ENCODE data around the gene HSF5.

Gene HSF5

DNA sequence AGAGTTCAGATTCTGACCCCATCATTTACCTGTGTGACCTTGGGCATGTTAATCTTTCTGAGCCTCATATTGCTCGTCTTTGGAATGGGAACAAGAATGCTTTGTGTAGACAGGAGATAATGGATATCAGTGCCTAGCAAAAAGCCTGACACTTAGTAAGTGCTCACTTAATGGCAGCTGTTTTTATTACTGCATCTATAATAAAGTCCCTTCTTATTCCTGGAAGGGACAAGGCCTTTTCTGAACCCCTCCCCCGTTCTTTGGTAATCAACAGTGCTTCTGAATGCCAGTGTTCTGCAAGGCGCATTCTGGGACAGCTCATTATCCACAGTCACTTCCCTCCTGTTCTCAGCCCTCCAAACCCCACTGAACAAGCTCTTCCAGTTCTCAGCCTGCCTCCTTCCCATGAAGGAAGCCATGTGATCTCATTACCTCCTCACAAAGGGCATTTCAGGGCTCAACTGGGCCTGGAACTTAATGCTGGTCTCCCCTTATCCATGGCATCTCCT, 111.1 kb downstream of the HSF5 start:
- Histone ChIP-seq H3K36me3 (ENCODE audit: control insufficient read depth in 1 of 2, insufficient read depth in 2 of 2, low read depth in 1 of 2, low read length in 2 of 2) (no peaks in the 10 kb centered on the region), H2BK120ac (ENCODE audit: low read depth, low read length) (no peak overlapping the region), H3K23ac (ENCODE audit: low read length in 2 of 2) (no peak overlapping the region), H3K79me1 (replicated peaks; ENCODE audit: low read length, poor library complexity, severe bottlenecking) (no peaks in the 10 kb centered on the region), H4K91ac (ENCODE audit: low read length) (no peak overlapping the region), H2AK5ac (ENCODE audit: low read length, severe bottlenecking) (no peak overlapping the region), H3K4me3 (ENCODE audit: insufficient read depth in 1 of 2, low read depth in 1 of 2, low read length in 2 of 2) (no peak overlapping the region), H3K4me1 (ENCODE audit: control insufficient read depth, insufficient read depth, low read depth, low read length) (peaks cover 5% of the 10 kb centered on the region), H2BK5ac (ENCODE audit: low read depth, low read length, poor library complexity, severe bottlenecking) (no peak overlapping the region), H3K4me2 (ENCODE audit: low read length, poor library complexity, severe bottlenecking) (no peak overlapping the region), H2BK15ac (ENCODE audit: low read depth, poor library complexity, severe bottlenecking) (no peak overlapping the region), H3K14ac (ENCODE audit: low read length in 2 of 2) (no peak overlapping the region), H3K4ac (ENCODE audit: low read depth in 1 of 2, low read length in 2 of 2) (no peak overlapping the region), H2BK12ac (ENCODE audit: low read length in 2 of 2) (no peak overlapping the region), H3K27ac (ENCODE audit: low read length, poor library complexity, severe bottlenecking) (no peak overlapping the region), H3K9me3 (ENCODE audit: control insufficient read depth, low read length) (no peaks in the 10 kb centered on the region), H3K27me3 (ENCODE audit: control insufficient read depth in 1 of 2, insufficient read depth in 1 of 2, low read length in 2 of 2) (peaks cover 8 to 16% of the 10 kb centered on the region in 2 experiments), H3K9ac (ENCODE audit: low read length) (no peak overlapping the region), H2AFZ (ENCODE audit: low read depth, low read length) (no peak overlapping the region), H3K18ac (ENCODE audit: low read depth in 1 of 2, low read length in 2 of 2) (no peak overlapping the region), H4K8ac (ENCODE audit: low read length) (no peak overlapping the region)
- no peak for DNase-seq
- WGBS, result 78% methylated on average over 3 of the region's 3 CpGs

DNA sequence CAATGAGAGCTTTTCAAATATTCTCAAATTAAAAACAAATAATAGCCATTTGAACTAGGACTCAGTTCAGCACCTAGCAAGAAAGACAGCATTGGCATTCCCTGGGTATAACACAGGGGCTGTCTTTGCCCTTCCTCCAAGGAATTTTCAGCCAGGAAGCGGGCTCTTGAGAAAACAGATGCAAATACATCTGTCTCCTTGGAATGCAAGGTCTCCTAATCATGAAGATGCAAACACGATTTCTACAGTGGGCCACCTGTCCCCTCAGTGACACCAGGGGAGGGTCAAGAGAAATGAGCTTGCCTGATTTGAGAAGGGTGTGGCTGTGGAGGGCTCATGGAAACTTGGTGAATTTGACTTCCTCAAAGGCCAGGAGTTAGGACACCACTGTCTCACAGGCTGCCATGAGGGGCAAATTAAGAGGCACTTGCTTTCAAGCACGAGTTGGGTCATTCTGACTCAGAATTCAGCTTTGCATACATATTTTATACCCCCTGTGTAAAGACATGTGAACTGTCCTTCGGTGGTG, 111.7 kb downstream of the HSF5 start:
- H3K27me3 ChIP-seq (ENCODE audit: control insufficient read depth in 1 of 2, insufficient read depth in 1 of 2, low read length in 2 of 2), result peaks cover 14 to 16% of the 10 kb centered on the region in 2 experiments
- no peak overlapping the region for H2BK5ac ChIP-seq (ENCODE audit: low read depth, low read length, poor library complexity, severe bottlenecking)
- H4K8ac ChIP-seq (ENCODE audit: low read length), result no peak overlapping the region
- no peak for DNase-seq
- H3K4me1 ChIP-seq (ENCODE audit: control insufficient read depth, insufficient read depth, low read depth, low read length), result peaks cover 5% of the 10 kb centered on the region
- H3K4me2 ChIP-seq (ENCODE audit: low read length, poor library complexity, severe bottlenecking), result no peak overlapping the region
- no peaks in the 10 kb centered on the region for H3K36me3 ChIP-seq (ENCODE audit: control insufficient read depth in 1 of 2, insufficient read depth in 2 of 2, low read depth in 1 of 2, low read length in 2 of 2)
- H4K91ac ChIP-seq (ENCODE audit: low read length), result no peak overlapping the region
- H3K14ac ChIP-seq (ENCODE audit: low read length in 2 of 2), result no peak overlapping the region
- H2BK15ac ChIP-seq (ENCODE audit: low read depth, poor library complexity, severe bottlenecking), result no peak overlapping the region
- no peak overlapping the region for H3K4ac ChIP-seq (ENCODE audit: low read depth in 1 of 2, low read length in 2 of 2)
- H3K79me1 ChIP-seq (replicated peaks; ENCODE audit: low read length, poor library complexity, severe bottlenecking), result no peaks in the 10 kb centered on the region
- no peak overlapping the region for H2BK120ac ChIP-seq (ENCODE audit: low read depth, low read length)
- no peak overlapping the region for H2BK12ac ChIP-seq (ENCODE audit: low read length in 2 of 2)
- H2AK5ac ChIP-seq (ENCODE audit: low read length, severe bottlenecking), result no peak overlapping the region
- H3K9me3 ChIP-seq (ENCODE audit: control insufficient read depth, low read length), result no peaks in the 10 kb centered on the region
- 52% methylated on average over 4 of the region's 4 CpGs for WGBS
- H3K23ac ChIP-seq (ENCODE audit: low read length in 2 of 2), result no peak overlapping the region
- H3K27ac ChIP-seq (ENCODE audit: low read length, poor library complexity, severe bottlenecking), result no peak overlapping the region
- no peak overlapping the region for H2AFZ ChIP-seq (ENCODE audit: low read depth, low read length)
- H3K18ac ChIP-seq (ENCODE audit: low read depth in 1 of 2, low read length in 2 of 2), result no peak overlapping the region
- H3K4me3 ChIP-seq (ENCODE audit: insufficient read depth in 1 of 2, low read depth in 1 of 2, low read length in 2 of 2), result no peak overlapping the region
- no peak overlapping the region for H3K9ac ChIP-seq (ENCODE audit: low read length)

DNA sequence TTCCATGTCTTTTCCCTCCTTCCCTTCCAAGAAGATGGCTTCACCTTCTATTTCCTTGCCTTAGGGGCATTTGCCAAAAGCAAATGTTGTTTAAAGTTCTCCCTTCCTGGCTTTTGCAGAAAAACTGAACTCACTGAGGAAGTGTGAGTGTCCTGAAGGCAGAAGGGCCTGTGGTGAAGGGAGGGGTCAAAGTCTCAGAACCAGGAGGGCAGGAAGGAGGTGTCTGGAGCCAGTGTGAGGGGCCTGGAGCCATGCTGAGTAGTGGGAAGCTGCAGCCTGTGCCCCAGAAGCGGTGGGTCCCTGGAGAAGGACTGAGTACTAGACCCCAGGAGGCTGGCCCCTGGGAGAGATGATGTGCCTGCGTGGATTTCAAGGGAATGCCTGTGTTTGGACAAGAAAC, 112.4 kb downstream of the HSF5 start:
- Histone ChIP-seq H3K4ac (ENCODE audit: low read depth in 1 of 2, low read length in 2 of 2) (no peak overlapping the region), H3K23ac (ENCODE audit: low read length in 2 of 2) (no peak overlapping the region), H3K9ac (ENCODE audit: low read length) (no peak overlapping the region), H2BK12ac (ENCODE audit: low read length in 2 of 2) (no peak overlapping the region), H3K27me3 (ENCODE audit: control insufficient read depth in 1 of 2, insufficient read depth in 1 of 2, low read length in 2 of 2) (peaks cover 18 to 19% of the 10 kb centered on the region in 2 experiments), H3K27ac (ENCODE audit: low read length, poor library complexity, severe bottlenecking) (no peak overlapping the region), H3K14ac (ENCODE audit: low read length in 2 of 2) (no peak overlapping the region), H3K4me1 (ENCODE audit: control insufficient read depth, insufficient read depth, low read depth, low read length) (peaks cover 1% of the 10 kb centered on the region), H4K91ac (ENCODE audit: low read length) (no peak overlapping the region), H3K4me3 (ENCODE audit: insufficient read depth in 1 of 2, low read depth in 1 of 2, low read length in 2 of 2) (no peak overlapping the region), H3K9me3 (ENCODE audit: control insufficient read depth, low read length) (no peaks in the 10 kb centered on the region), H2BK15ac (ENCODE audit: low read depth, poor library complexity, severe bottlenecking) (no peak overlapping the region), H3K4me2 (ENCODE audit: low read length, poor library complexity, severe bottlenecking) (no peak overlapping the region), H3K36me3 (ENCODE audit: control insufficient read depth in 1 of 2, insufficient read depth in 2 of 2, low read depth in 1 of 2, low read length in 2 of 2) (no peaks in the 10 kb centered on the region), H3K79me1 (replicated peaks; ENCODE audit: low read length, poor library complexity, severe bottlenecking) (no peaks in the 10 kb centered on the region), H3K18ac (ENCODE audit: low read depth in 1 of 2, low read length in 2 of 2) (no peak overlapping the region), H2AK5ac (ENCODE audit: low read length, severe bottlenecking) (no peak overlapping the region), H4K8ac (ENCODE audit: low read length) (no peak overlapping the region), H2AFZ (ENCODE audit: low read depth, low read length) (no peak overlapping the region), H2BK5ac (ENCODE audit: low read depth, low read length, poor library complexity, severe bottlenecking) (no peak overlapping the region), H2BK120ac (ENCODE audit: low read depth, low read length) (no peak overlapping the region)
- WGBS, result 40% methylated on average over 2 of the region's 2 CpGs
- no peak for DNase-seq

DNA sequence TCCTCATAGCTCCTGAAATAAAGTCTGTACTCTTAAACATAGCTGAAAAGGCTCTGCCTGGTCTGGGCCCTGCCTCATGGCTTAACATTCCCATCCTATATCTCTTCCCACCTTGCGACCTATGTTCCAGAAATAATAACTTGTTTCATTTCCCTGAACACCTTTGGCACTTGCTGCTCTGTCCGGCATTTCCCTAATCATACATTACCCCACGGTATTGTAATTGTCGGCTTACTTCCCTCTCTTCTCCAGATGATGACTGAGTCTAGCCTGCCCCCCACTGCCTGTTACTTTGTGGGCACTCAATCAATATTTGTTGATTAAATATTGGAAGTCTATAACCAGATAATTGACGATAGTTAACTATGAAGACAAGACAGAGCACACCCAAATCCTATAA, 113.0 kb downstream of the HSF5 start:
- no peak overlapping the region for H2AFZ ChIP-seq (ENCODE audit: low read depth, low read length)
- no peak overlapping the region for H3K18ac ChIP-seq (ENCODE audit: low read depth in 1 of 2, low read length in 2 of 2)
- no peak overlapping the region for H4K8ac ChIP-seq (ENCODE audit: low read length)
- H3K4ac ChIP-seq (ENCODE audit: low read depth in 1 of 2, low read length in 2 of 2), result no peak overlapping the region
- no peak overlapping the region for H3K27ac ChIP-seq (ENCODE audit: low read length, poor library complexity, severe bottlenecking)
- H3K23ac ChIP-seq (ENCODE audit: low read length in 2 of 2), result no peak overlapping the region
- H3K4me1 ChIP-seq (ENCODE audit: control insufficient read depth, insufficient read depth, low read depth, low read length), result no peaks in the 10 kb centered on the region
- H2BK12ac ChIP-seq (ENCODE audit: low read length in 2 of 2), result no peak overlapping the region
- no peak overlapping the region for H3K4me3 ChIP-seq (ENCODE audit: insufficient read depth in 1 of 2, low read depth in 1 of 2, low read length in 2 of 2)
- 92% methylated on average over 5 of the region's 5 CpGs for WGBS
- H3K27me3 ChIP-seq (ENCODE audit: control insufficient read depth in 1 of 2, insufficient read depth in 1 of 2, low read length in 2 of 2), result peaks cover 18 to 24% of the 10 kb centered on the region in 2 experiments
- no peak overlapping the region for H3K14ac ChIP-seq (ENCODE audit: low read length in 2 of 2)
- no peaks in the 10 kb centered on the region for H3K9me3 ChIP-seq (ENCODE audit: control insufficient read depth, low read length)
- no peak overlapping the region for H3K4me2 ChIP-seq (ENCODE audit: low read length, poor library complexity, severe bottlenecking)
- no peak overlapping the region for H2AK5ac ChIP-seq (ENCODE audit: low read length, severe bottlenecking)
- H3K9ac ChIP-seq (ENCODE audit: low read length), result no peak overlapping the region
- H2BK5ac ChIP-seq (ENCODE audit: low read depth, low read length, poor library complexity, severe bottlenecking), result no peak overlapping the region
- no peaks in the 10 kb centered on the region for H3K36me3 ChIP-seq (ENCODE audit: control insufficient read depth in 1 of 2, insufficient read depth in 2 of 2, low read depth in 1 of 2, low read length in 2 of 2)
- no peak for DNase-seq
- no peaks in the 10 kb centered on the region for H3K79me1 ChIP-seq (replicated peaks; ENCODE audit: low read length, poor library complexity, severe bottlenecking)
- H2BK120ac ChIP-seq (ENCODE audit: low read depth, low read length), result no peak overlapping the region
- H2BK15ac ChIP-seq (ENCODE audit: low read depth, poor library complexity, severe bottlenecking), result no peak overlapping the region
- no peak overlapping the region for H4K91ac ChIP-seq (ENCODE audit: low read length)
